Mucosa of stomach (tissue), 1 donor: ENCODE measurements around the gene ILKAP.

Experiments used
- H3K27me3 ChIP-seq: one replicate; pipeline ENCODE4 v1.7.0; 2013; ENCODE audit warnings: mild to moderate bottlenecking, low read length; ENCODE audit not compliant: control insufficient read depth, insufficient read depth
- H3K36me3 ChIP-seq: one replicate; pipeline ENCODE4 v1.7.0; 2013; ENCODE audit warnings: low read length; ENCODE audit not compliant: control insufficient read depth, insufficient read depth
- H3K4me1 ChIP-seq: one replicate; pipeline ENCODE4 v1.7.0; 2013; ENCODE audit warnings: mild to moderate bottlenecking, low read length; ENCODE audit not compliant: control insufficient read depth, insufficient read depth
- H3K4me3 ChIP-seq: one replicate; pipeline ENCODE4 v1.7.0; 2013; ENCODE audit warnings: low read length
- H3K9ac ChIP-seq: one replicate; pipeline ENCODE4 v1.7.0; 2013; ENCODE audit warnings: mild to moderate bottlenecking, low read length, moderate library complexity
- H3K9me3 ChIP-seq: one replicate; pipeline ENCODE4 v1.7.0; 2013; ENCODE audit warnings: mild to moderate bottlenecking, low read length, moderate library complexity; ENCODE audit not compliant: control insufficient read depth
- donor health status: Pancreatic carcinoma.

Gene ILKAP

DNA sequence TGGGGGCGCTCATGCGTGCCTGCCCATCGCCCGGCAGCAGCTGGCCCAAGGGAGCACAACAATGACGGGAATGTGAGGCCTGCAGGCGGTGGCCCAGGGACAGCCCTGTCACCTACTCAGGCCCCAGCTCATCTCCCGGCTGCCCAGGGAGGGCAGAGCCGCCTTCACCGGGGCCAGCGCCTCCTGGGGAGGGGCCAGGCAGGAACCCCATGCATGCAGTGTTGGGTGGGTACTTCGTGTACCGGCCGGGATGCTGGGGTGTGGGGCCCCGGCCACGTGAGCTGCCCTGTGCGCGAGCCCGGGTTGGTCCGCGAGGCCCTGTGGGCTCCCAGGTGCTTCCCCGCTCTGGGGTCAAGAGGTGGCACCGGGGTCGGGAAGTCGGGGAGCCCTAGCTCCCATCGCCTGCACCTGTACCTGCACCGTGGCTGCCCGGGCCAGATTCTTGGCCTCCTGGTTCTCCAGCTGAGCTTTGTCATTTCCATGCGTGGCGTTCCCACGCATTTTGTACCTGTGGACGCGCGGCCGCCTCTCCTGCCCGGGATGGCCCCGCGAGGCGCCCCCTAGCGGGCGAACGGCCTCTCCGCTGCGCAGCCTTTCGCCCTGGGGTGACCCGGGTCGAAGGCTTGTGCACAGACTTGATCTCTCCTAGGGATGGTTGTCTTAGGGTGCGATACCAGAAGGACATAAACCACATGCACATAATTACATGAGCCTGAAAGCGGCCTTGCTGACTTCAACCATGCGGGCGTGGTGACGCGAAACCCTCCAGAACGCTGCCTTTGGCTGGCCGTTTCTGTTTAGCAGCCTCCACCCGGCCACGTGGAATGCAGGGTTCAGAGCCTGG lies 64.1 kb downstream of the ILKAP start:
- H3K36me3 ChIP-seq, result no peaks in the 10 kb centered on the region
- H3K9me3 ChIP-seq, result no peaks in the 10 kb centered on the region
- H3K4me3 ChIP-seq, result no peak overlapping the region
- H3K27me3 ChIP-seq, result no peaks in the 10 kb centered on the region
- H3K4me1 ChIP-seq, result peaks cover 44% of the 10 kb centered on the region
- no peak overlapping the region for H3K9ac ChIP-seq

DNA sequence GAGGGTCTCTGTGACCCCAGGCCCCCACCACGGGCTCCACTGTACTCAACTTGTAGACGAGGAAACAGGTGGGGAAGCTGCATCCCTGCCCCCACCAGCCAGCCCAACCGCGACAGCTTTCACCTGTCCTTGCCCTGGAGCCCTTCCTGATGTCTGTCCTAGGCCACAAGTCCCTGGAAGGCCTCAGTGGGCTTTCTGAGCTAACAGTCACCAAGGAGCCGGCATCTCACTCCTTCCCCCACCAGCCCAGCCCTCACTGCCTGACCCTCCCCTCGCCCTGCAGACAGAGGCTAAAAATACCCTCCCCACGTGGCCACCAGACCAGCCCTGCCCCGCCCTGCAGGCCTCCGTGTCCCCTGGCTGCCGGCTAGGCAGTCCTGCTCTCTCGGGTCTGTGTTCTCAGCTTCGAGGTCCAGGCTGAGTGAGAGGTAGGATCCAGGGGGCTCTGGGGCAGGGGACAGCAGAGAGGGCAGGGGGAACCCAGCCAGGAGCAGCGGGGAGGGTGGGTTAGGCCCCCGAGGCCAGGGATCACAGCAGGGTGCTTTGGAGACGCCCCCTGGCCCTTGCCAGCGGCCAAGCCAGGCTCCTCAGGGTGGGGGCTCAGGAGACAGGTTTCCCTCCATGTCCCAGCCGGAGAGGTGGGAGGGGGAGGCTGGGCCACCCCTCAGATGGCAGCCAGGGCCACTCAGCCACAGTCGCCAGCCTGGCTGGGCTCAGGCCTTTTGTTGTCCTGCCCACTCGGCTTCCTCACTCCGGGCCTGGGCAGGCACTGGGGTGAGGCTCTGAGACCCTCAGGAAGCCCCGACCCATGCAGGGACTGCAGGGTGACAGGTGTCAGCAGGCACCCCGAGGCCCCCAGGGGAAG lies 64.9 kb downstream of the ILKAP start, which contains the start of gene KLHL30:
KLHL30 (plus strand) TSS at position 338 of the 865 bp plus-strand sequence. CDS start 2,087 bp downstream, outside the sequence.
- Histone ChIP-seq H3K4me1 (peaks cover 38% of the 10 kb centered on the region), H3K27me3 (no peaks in the 10 kb centered on the region), H3K36me3 (no peaks in the 10 kb centered on the region), H3K9ac (no peak within 1 kb of the TSS), H3K4me3 (no peak within 1 kb of the TSS), H3K9me3 (no peaks in the 10 kb centered on the region)

DNA sequence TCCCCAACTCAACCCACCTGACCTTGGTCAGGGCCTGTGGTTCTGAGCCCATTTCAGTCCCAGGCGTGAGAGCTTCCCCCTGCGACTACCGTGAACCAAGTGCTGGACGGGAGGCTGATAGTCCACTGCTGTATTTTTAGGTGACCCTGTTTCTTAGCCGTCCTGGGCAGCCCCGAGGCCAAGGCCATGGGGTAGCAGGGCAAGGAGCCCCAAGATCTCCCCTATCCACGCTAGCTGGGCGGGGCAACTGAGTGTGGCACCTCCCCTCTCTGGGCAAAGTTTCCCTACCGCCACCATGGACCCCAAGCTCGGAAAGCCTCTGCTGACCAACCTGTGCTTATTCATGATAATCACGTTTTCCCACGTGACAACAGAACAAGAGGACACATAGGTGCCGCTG lies 65.6 kb downstream of the ILKAP start:
- Histone ChIP-seq H3K9ac (no peak overlapping the region), H3K9me3 (no peaks in the 10 kb centered on the region), H3K4me1 (peaks cover 32% of the 10 kb centered on the region), H3K36me3 (no peaks in the 10 kb centered on the region), H3K4me3 (no peak overlapping the region), H3K27me3 (no peaks in the 10 kb centered on the region)

- Histone ChIP-seq H3K9ac (no peak overlapping the region), H3K4me1 (peaks cover 22% of the 10 kb centered on the region), H3K36me3 (no peaks in the 10 kb centered on the region), H3K4me3 (no peak overlapping the region), H3K27me3 (no peaks in the 10 kb centered on the region), H3K9me3 (no peaks in the 10 kb centered on the region)
Measured at GRCh38 chr2:238136820-238137537, 66.5 kb downstream of the ILKAP start.

DNA sequence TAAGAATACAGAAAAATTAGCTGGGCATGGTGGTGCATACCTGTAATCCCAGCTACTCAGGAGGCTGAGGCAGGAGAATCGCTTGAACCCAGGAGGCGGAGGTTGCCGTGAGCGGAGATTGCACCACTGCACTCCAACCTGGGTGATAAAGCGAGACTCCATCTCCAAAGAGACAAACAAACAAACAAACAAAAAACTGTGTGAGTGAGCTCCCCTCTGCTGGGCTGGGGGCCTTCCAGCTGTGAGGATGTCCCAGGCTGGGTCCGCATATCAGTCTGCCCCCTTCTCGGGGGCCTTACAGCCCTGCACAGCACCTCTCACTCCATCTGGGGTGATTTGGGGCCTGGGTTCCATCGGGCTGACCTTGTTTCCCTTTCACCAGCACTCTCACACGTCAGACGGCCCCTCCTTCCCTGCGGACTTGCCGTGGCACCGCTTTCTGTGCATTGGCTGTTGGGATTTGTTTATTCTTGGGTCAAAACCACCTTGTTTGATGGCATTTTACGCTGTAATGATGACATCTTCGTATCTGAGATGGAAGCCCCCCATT lies 67.8 kb downstream of the ILKAP start:
- Histone ChIP-seq H3K36me3 (no peaks in the 10 kb centered on the region), H3K4me3 (no peak overlapping the region), H3K9me3 (no peaks in the 10 kb centered on the region), H3K9ac (no peak overlapping the region), H3K4me1 (peaks cover 12% of the 10 kb centered on the region), H3K27me3 (no peaks in the 10 kb centered on the region)

DNA sequence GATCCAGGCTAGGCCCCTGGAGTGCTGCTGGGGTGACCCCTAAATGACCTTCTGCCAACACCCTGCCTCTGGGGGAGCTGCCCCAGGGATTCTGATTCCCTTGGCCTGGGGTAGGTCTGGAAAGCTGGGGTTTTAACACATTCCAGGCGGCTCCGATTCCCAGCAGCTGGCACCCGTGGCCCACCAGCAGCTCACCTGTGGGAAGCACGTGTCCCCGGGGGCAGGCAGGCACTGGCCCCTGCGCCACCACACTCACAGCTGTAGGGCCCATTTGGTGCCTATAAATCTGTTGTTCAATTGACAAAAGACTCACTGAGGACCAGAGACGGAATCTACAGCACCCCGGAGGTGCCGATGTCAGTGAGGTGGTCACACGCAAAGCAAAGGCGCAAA lies 69.1 kb downstream of the ILKAP start:
- Histone ChIP-seq H3K27me3 (no peaks in the 10 kb centered on the region), H3K9ac (no peak overlapping the region), H3K4me1 (peaks cover 12% of the 10 kb centered on the region), H3K9me3 (no peaks in the 10 kb centered on the region), H3K36me3 (no peaks in the 10 kb centered on the region), H3K4me3 (no peak overlapping the region)

GRCh38 chr2:238133499-238134392 lies 69.7 kb downstream of the ILKAP start:
- Histone ChIP-seq H3K4me3 (no peak overlapping the region), H3K9ac (no peak overlapping the region)

GRCh38 chr2:238132463-238133450 lies 70.7 kb downstream of the ILKAP start:
- Histone ChIP-seq H3K27me3 (no peaks in the 10 kb centered on the region), H3K9me3 (no peaks in the 10 kb centered on the region), H3K36me3 (no peaks in the 10 kb centered on the region), H3K4me3 (no peak overlapping the region), H3K9ac (no peak overlapping the region), H3K4me1 (peaks cover under 1% of the 10 kb centered on the region)

More at GRCh38 chr2:238133499-238134392, 69.7 kb downstream of the ILKAP start:
- Histone ChIP-seq H3K4me1 (peaks cover 11% of the 10 kb centered on the region), H3K36me3 (no peaks in the 10 kb centered on the region), H3K9me3 (no peaks in the 10 kb centered on the region), H3K27me3 (no peaks in the 10 kb centered on the region)

- peaks cover 5% of the 10 kb centered on the region for H3K4me1 ChIP-seq
- no peaks in the 10 kb centered on the region for H3K9me3 ChIP-seq
- no peak overlapping the region for H3K4me3 ChIP-seq
- H3K9ac ChIP-seq, result no peak overlapping the region
- no peaks in the 10 kb centered on the region for H3K27me3 ChIP-seq
- no peaks in the 10 kb centered on the region for H3K36me3 ChIP-seq
Measured at GRCh38 chr2:238131761-238132462, 71.6 kb downstream of the ILKAP start.
